ENCODE results near the gene ASF1B.
"Not testable (repeated sequence)": the region's sequence is repeated elsewhere in the genome, so short reads cannot be mapped to it uniquely, and the experiment has no call there.

The ASF1B gene

GRCh38 chr19:14136509-14137281 lies at the start of gene ASF1B:
Gene ASF1B, minus strand, starts transcription at chr19:14136589. Its CDS starts 133 bp downstream, at chr19:14136456.
- peak; percentile 91 to 96 for DNase-seq (ENCODE audit: low read depth in 2 of 2)

GRCh38 chr19:14185691-14186090 lies 49.3 kb upstream of the ASF1B start:
- DNase-seq (ENCODE audit: low read depth in 2 of 2): not testable (repeated sequence)

DNA sequence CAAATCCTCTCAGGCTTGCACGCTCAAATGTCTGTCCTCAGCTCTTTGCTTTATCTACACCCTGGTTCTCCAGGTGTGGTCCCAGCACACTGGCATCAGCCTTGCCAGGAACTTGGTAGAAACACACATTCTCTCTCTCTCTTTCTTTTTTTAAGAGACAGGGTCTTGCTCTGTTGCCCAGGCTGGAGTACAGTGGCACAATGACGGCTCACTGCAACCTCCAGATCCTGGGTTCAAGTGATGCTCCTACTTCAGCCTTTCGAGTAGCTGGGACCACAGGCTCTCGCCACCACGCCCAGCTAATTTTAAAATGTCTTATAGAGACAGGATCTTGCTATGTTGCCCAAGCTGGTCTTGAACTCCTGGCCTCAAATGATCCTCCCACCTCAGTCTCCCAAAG lies 48.8 kb upstream of the ASF1B start:
- DNase-seq (ENCODE audit: low read depth in 2 of 2): no peak

DNA sequence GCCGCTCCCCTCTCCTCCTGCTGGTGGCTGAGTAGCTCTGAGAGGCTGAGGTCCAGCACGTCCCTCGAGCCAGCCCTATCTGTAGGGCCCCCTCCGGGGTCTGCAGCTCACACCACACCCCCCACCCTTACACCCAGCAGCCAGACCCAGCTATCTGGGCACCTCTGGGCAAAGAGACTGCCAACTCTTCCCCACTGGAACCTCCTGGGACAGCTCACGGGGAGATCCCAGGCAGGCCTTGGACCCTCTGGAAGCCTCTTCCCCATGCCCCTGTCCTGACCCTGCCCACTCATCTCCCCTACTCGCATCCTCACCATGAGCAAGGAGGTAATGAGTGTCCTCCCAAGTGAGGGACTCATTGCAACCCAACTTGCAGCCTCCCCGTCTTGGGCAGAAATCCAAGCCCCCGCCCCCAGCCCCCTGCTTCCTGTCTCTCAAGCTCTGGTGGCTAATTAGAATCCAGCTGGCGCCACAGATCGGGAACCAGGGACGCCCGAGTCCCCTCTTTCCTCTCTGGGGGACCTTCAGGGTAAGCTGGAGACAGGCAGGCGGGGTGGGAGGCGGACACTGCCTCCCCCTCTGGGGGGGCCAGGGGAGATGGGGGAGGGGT lies 47.5 kb upstream of the ASF1B start:
- DNase-seq (ENCODE audit: low read depth in 2 of 2): no peak

GRCh38 chr19:14182476-14182875 lies 46.1 kb upstream of the ASF1B start:
- DNase-seq (ENCODE audit: low read depth in 2 of 2): no peak

DNA sequence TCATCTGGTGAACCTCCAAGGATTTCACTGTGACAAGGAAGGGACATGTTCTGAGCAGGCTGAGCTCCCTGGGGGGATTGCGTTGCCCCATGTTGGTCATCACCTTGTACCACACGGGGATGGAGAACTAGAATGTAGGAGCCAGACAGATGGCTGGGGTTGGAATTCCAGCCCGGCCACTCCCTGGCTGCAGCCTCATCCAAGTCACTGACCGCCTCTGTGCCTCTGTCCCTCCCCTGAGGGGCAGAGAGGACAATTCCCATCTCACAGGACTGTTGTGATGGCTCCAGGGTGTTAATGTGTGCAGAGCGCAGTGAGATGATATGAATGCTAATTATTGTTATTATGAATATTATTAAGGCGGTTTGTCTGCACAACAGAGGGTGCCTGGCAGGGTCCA lies 45.5 kb upstream of the ASF1B start:
- no peak for DNase-seq (ENCODE audit: low read depth in 2 of 2)

DNA sequence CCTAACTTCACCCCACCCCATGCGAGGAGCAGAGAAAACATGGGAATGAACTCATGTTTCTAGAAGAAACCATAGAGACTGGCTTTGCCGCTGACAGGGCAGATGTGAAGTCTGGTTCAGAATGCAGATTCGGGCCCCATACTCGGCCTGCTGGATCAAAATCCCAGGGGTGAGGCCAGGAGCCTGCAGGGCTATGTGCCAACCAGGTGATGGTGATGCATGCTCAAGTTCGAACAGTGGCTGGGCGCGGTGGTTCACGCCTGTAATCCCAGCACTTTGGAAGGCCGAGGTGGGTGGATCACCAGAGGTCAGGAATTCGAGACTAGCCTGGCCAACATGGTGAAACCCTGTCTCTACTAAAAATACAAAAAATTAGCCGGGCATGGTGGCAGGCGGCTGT lies 44.8 kb upstream of the ASF1B start:
- DNase-seq (ENCODE audit: low read depth in 2 of 2): not testable (repeated sequence)

- no peak for DNase-seq (ENCODE audit: low read depth in 2 of 2)
These were observed 41.2 kb upstream of the ASF1B start for GRCh38 chr19:14177496-14178074.

- no peak for DNase-seq (ENCODE audit: low read depth in 2 of 2)
These were observed 39.0 kb upstream of the ASF1B start for GRCh38 chr19:14175351-14175792.

DNA sequence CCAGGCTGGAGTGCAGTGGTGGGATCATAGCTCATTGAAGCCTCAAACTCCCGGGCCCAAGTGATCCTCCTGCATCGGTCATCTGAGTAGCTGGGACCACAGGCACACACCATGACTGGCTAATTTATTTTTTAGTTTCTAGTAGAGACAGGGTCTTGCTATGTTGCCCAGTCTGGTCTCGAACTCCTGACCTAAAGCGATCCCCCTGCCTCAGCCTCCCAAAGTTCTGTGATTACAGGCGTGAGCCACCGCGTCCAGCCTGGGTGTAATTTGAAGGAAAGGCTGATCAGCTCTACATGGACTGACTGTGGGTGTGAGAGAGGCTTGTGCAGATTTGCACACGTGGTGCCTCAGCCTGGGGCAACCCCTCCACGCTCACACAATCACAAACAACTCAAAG lies 38.5 kb upstream of the ASF1B start:
- DNase-seq (ENCODE audit: low read depth in 2 of 2): no peak

GRCh38 chr19:14168993-14169392 lies 32.6 kb upstream of the ASF1B start:
- DNase-seq (ENCODE audit: low read depth in 2 of 2): no peak

- no peak for DNase-seq (ENCODE audit: low read depth in 2 of 2)
These were observed 32.0 kb upstream of the ASF1B start for GRCh38 chr19:14168259-14168972.

DNA sequence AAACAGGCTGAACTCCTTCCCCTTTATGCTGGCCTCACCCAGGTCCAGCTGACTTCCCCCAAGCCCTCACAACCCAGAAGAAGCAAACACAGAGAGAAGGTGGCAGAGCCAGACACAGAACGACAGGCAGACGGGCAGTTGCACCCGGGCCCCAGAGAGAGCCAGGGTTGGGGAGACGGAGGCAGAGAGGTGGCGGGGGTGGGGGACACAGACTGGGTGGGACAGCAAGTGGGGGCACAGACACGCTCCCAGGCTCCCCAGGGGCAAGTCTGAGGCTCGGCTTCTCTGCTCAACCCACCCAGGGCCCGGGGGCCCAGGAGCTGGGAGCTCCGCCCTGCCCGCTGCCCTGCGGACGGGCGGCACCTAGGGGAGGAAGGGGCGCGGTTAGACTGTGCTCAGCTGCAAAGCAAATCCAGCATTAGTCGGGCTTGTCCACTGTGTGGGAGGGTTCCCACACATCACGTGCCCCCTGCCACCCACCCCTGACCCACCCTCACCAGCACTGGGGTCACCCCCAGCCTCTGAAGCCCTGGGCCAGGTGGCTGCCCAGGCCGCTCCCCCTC lies 31.3 kb upstream of the ASF1B start:
- DNase-seq (ENCODE audit: low read depth in 2 of 2): no peak

- DNase-seq (ENCODE audit: low read depth in 2 of 2): no peak
These were observed 30.7 kb upstream of the ASF1B start for GRCh38 chr19:14166999-14167575.

DNA sequence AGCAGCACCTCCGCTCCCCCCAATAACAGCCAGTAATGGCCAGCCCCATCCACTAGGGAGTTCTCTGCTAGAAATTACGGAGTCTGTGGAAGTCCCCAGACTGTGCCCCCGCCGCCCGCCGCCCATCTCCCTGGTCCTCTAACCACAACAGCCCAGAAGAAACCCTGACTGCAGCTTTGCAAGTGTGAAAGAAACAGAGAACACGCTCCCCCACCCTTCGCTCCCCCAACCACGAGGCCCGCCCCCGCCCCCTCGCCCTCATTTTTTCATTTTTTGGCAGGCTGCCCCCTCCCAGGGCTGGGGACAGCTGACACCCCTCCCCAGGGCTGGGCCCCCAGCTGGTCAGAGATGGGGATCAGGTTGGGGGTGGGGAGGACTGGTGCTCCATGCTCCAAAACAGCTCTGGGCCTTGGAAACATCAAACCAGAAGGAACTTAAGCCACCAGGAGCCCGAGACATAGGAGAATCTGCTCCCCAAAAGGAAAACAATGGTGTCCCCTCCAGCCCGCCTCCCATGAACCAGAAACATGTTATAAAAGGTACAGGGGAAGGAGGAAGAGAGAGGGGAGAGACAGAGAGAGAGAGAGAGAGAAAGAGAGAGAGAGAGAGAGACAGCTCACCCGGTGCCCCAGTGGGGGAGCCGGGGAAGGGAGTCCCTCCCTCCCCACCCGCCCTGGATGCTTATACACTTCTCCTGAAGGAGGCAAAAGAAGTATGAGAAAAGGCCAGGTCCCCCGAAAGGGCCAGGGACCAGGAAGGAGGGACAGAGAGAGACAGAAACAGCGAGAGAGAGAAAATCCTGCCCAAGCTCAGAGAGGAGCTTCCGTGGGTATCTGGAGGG lies 29.8 kb upstream of the ASF1B start:
- no peak for DNase-seq (ENCODE audit: low read depth in 2 of 2)

- DNase-seq (ENCODE audit: low read depth in 2 of 2): no peak
These were observed 28.5 kb upstream of the ASF1B start for GRCh38 chr19:14164724-14165493.

DNA sequence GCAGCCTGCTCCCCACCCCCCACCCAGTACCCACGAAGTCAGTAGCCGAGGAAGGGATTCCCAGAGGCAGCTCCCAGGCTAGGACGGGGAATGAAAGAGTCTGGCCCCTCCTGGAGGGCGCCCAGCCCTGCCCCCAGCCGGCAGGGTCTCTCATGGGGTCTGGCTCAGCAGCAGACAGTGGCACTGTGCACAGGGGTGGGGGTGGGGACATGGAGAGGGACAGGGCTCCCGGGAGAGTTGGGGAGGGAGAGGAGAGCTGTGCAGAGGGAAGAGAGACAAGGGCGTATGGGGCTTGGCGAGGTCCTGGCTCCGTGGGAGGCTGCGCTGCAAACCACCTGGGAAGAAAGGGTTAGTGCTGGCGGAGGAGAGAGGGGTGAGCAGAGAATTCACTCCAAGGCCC lies 27.7 kb upstream of the ASF1B start:
- DNase-seq (ENCODE audit: low read depth in 2 of 2): no peak

DNA sequence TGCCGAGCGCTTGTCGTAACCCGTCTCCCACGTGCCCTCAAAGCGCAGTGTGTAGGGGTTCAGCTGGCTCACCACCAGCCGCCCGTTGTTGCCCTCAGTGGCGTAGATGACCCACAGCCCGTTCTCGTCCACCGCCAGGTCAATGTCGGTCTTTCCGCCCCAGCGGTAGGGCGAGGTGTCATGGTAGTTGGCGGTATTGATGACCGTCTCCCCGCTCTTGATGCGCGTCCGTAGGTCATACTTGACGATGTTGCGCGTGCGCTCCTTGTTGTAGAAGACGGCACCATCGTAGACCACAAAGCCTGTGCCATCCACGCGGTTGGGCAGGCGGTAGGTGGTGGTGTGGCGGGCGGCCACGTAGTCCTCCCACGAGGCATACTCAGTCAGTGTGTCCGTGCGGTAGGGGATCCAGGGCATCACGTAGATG lies 26.5 kb upstream of the ASF1B start:
- DNase-seq (ENCODE audit: low read depth in 2 of 2): no peak

- DNase-seq (ENCODE audit: low read depth in 2 of 2): no peak
These were observed 24.9 kb upstream of the ASF1B start for GRCh38 chr19:14161305-14161704.
